T-helper 22 cell (primary cell): Measurements from ENCODE around the gene MACROD2.
"Not testable (repeated sequence)": the region's sequence is repeated elsewhere in the genome, so short reads cannot be mapped to it uniquely, and the experiment has no call there.

Experiments
- DNase-seq: peaks from one replicate; pipeline ENCODE4 v3.0.0-alpha.2; 2020; ENCODE audit warnings: low read depth

The MACROD2 gene

GRCh38 chr20:15535863-15536262 lies 1540.5 kb downstream of the MACROD2 start:
- no peak for DNase-seq

GRCh38 chr20:15537200-15537599 lies 1541.9 kb downstream of the MACROD2 start:
- not testable (repeated sequence) for DNase-seq

GRCh38 chr20:15542655-15543054 lies 1547.3 kb downstream of the MACROD2 start:
- no peak for DNase-seq

- DNase-seq = no peak
Observed at GRCh38 chr20:15544742-15545141, 1549.4 kb downstream of the MACROD2 start.

GRCh38 chr20:15546525-15547023 lies 1551.3 kb downstream of the MACROD2 start:
- no peak for DNase-seq

GRCh38 chr20:15547119-15547518 lies 1551.8 kb downstream of the MACROD2 start:
- no peak for DNase-seq

- DNase-seq = no peak
Observed at GRCh38 chr20:15550116-15550870, 1555.0 kb downstream of the MACROD2 start.

GRCh38 chr20:15555913-15556312 lies 1560.6 kb downstream of the MACROD2 start:
- no peak for DNase-seq

GRCh38 chr20:15556869-15557268 lies 1561.6 kb downstream of the MACROD2 start:
- DNase-seq = no peak

GRCh38 chr20:15561070-15561569 lies 1565.8 kb downstream of the MACROD2 start:
- DNase-seq = no peak

- no peak for DNase-seq
Observed at GRCh38 chr20:15561707-15562404, 1566.5 kb downstream of the MACROD2 start.

- no peak for DNase-seq
Observed at GRCh38 chr20:15563836-15564235, 1568.5 kb downstream of the MACROD2 start.

- DNase-seq = no peak
Observed at GRCh38 chr20:15564981-15565380, 1569.7 kb downstream of the MACROD2 start.

GRCh38 chr20:15565786-15566185 lies 1570.5 kb downstream of the MACROD2 start:
- no peak for DNase-seq

- DNase-seq = no peak
Observed at GRCh38 chr20:15567219-15567618, 1571.9 kb downstream of the MACROD2 start.

GRCh38 chr20:15570156-15570555 lies 1574.8 kb downstream of the MACROD2 start:
- DNase-seq = no peak

GRCh38 chr20:15571056-15571455 lies 1575.7 kb downstream of the MACROD2 start:
- no peak for DNase-seq

- DNase-seq = no peak
Observed at GRCh38 chr20:15575255-15575654, 1579.9 kb downstream of the MACROD2 start.

GRCh38 chr20:15576411-15576810 lies 1581.1 kb downstream of the MACROD2 start:
- DNase-seq = no peak

GRCh38 chr20:15578113-15578512 lies 1582.8 kb downstream of the MACROD2 start:
- DNase-seq = no peak

GRCh38 chr20:15579688-15580087 lies 1584.4 kb downstream of the MACROD2 start:
- DNase-seq = no peak

GRCh38 chr20:15582146-15582760 lies 1586.9 kb downstream of the MACROD2 start:
- no peak for DNase-seq

- no peak for DNase-seq
Observed at GRCh38 chr20:15584507-15584906, 1589.2 kb downstream of the MACROD2 start.
